ENCODE data around the gene SLC25A13.

- TF ChIP-seq CTCF (conservative IDR thresholded peaks at IDR 0.05) (no peak), EZH2 (IDR thresholded peaks at IDR 0.05; ENCODE audit: low read depth) (no peak)
Observed at GRCh38 chr7:96330193-96330592, 8.3 kb upstream of the SLC25A13 start.

Measured in PC-9 (cell line).